Liver (tissue), 9 donors: ENCODE data around the gene MCU. TPM values are rescaled to one million over a fixed set of nuclear protein-coding genes. Genes with fewer than 3 reads are reported as not detected.
A peak's percentile ranks its signal among the peaks of the same experiment; 100 is the strongest.

Source experiments
- DNase-seq: peaks from one replicate; pipeline ENCODE4 v3.0.0-alpha.2; 2017; ENCODE audit warnings: low spot score
- H3K27ac ChIP-seq, 2 donors: one replicate each; pipeline ENCODE4 v1.7.0; 2013; ENCODE audit warnings: inconsistent platforms in 2 of 2, low read length in 2 of 2, control low read depth in 1 of 2, low read depth in 1 of 2, mild to moderate bottlenecking in 1 of 2
- H3K27me3 ChIP-seq, 4 donors: one replicate each; pipeline versions ENCODE4 v1.6.1 to v1.7.0; 2013; ENCODE audit warnings: low read length in 3 of 4, inconsistent platforms in 1 of 4, mild to moderate bottlenecking in 1 of 4, moderate library complexity in 1 of 4; ENCODE audit not compliant: control insufficient read depth in 4 of 4, insufficient read depth in 4 of 4
- H3K36me3 ChIP-seq, 4 donors: one replicate each; pipeline versions ENCODE4 v1.6.1 to v1.7.0; 2013; ENCODE audit warnings: low read length in 3 of 4, mild to moderate bottlenecking in 3 of 4, low read depth in 1 of 4, moderate library complexity in 1 of 4; ENCODE audit not compliant: control insufficient read depth in 4 of 4, insufficient read depth in 3 of 4
- H3K4me1 ChIP-seq, 4 donors: one replicate each; pipeline versions ENCODE4 v1.6.1 to v1.7.0; 2013; ENCODE audit warnings: low read length in 3 of 4, mild to moderate bottlenecking in 3 of 4, moderate library complexity in 1 of 4; ENCODE audit not compliant: control insufficient read depth in 4 of 4, insufficient read depth in 4 of 4
- H3K4me3 ChIP-seq, 3 donors: one replicate each; pipeline versions ENCODE4 v1.6.1 to v1.7.0; 2013; ENCODE audit warnings: low read length in 3 of 3, control low read depth in 1 of 3, low read depth in 1 of 3, mild to moderate bottlenecking in 1 of 3
- H3K9ac ChIP-seq, 2 donors: one replicate each; pipeline ENCODE4 v1.7.0; 2013; ENCODE audit warnings: low read length in 2 of 2, mild to moderate bottlenecking in 2 of 2, moderate library complexity in 2 of 2, control low read depth in 1 of 2, low read depth in 1 of 2
- H3K9me3 ChIP-seq, 4 donors: one replicate each; pipeline versions ENCODE4 v1.6.1 to v1.7.0; 2013; ENCODE audit warnings: low read length in 3 of 4; ENCODE audit not compliant: control insufficient read depth in 4 of 4
- EGR1 ChIP-seq, 2 donors: IDR thresholded peaks; 2 replicates each; pipeline ENCODE4 v1.6.1; 2016 to 2018; ENCODE audit warnings: antibody characterized with exemption in 2 of 2, low read depth in 2 of 2
- FOXA1 ChIP-seq: IDR thresholded peaks from 2 replicates; pipeline ENCODE4 v1.6.1; 2016; ENCODE audit warnings: antibody characterized with exemption
- FOXA2 ChIP-seq: IDR thresholded peaks from 2 replicates; pipeline ENCODE4 v1.6.1; 2016; ENCODE audit warnings: antibody characterized with exemption
- GABPA ChIP-seq, 2 donors: IDR thresholded peaks in 1 of 2; conservative IDR thresholded peaks in 1 of 2; 2 replicates each; pipeline ENCODE4 v1.6.1; 2016; ENCODE audit warnings: antibody characterized with exemption in 2 of 2, mild to moderate bottlenecking in 1 of 2, moderate library complexity in 1 of 2
- HNF4A ChIP-seq, 2 donors: conservative IDR thresholded peaks; 2 replicates each; pipeline ENCODE4 v1.6.1; 2016; ENCODE audit warnings: antibody characterized with exemption in 2 of 2, mild to moderate bottlenecking in 2 of 2
- HNF4G ChIP-seq: IDR thresholded peaks from 2 replicates; pipeline ENCODE4 v1.6.1; 2016; ENCODE audit warnings: antibody characterized with exemption
- JUND ChIP-seq, 2 donors: IDR thresholded peaks; 2 replicates each; pipeline ENCODE4 v1.6.1; 2016; ENCODE audit warnings: antibody characterized with exemption in 2 of 2
- NR2F2 ChIP-seq: IDR thresholded peaks from 2 replicates; pipeline ENCODE4 v1.6.1; 2016; ENCODE audit warnings: antibody characterized with exemption
- RAD21 ChIP-seq, 2 donors: IDR thresholded peaks; 2 replicates each; pipeline ENCODE4 v1.6.1; 2016; ENCODE audit warnings: antibody characterized with exemption in 2 of 2, mild to moderate bottlenecking in 2 of 2
- REST ChIP-seq: IDR thresholded peaks from 2 replicates; pipeline ENCODE4 v1.6.1; 2016; ENCODE audit warnings: antibody characterized with exemption, mild to moderate bottlenecking
- RXRA ChIP-seq, 2 donors: IDR thresholded peaks; 2 replicates each; pipeline ENCODE4 v1.6.1; 2017 to 2018; ENCODE audit warnings: antibody characterized with exemption in 2 of 2, mild to moderate bottlenecking in 1 of 2
- SP1 ChIP-seq: IDR thresholded peaks from 2 replicates; pipeline ENCODE4 v1.6.1; 2018; ENCODE audit warnings: antibody characterized with exemption, mild to moderate bottlenecking
- TAF1 ChIP-seq: conservative IDR thresholded peaks from 2 replicates; pipeline ENCODE4 v1.6.1; 2016; ENCODE audit warnings: antibody characterized with exemption, mild to moderate bottlenecking
- YY1 ChIP-seq: IDR thresholded peaks from 2 replicates; pipeline ENCODE4 v1.6.1; 2016; ENCODE audit warnings: antibody characterized with exemption, mild to moderate bottlenecking
- ZBTB33 ChIP-seq: IDR thresholded peaks from 2 replicates; pipeline ENCODE4 v1.6.1; 2016; ENCODE audit warnings: antibody characterized with exemption
- WGBS: extraction: QIAGEN DNeasy Blood & Tissue Kit; methylation state at CpG from one replicate; pipeline ENCODE4 v1.1.7; 2013; 5-methylcytosine and 5-hydroxymethylcytosine counted together
- polyA plus RNA-seq, 2 donors: library from polyadenylated mRNA; stranded (reverse) in 1 of 2; unstranded in 1 of 2; fragments of 200-250 nt in 1 of 2; fragments of >200 nt in 1 of 2; fragmentation: Nextera tagmentation in 1 of 2; extraction: Ambion mirVana in 1 of 2; gene quantifications; one replicate each; pipeline versions ENCODE4 v1.2.1 to v1.2.3, GENCODE V29; 2013 to 2015
- total RNA-seq, 2 donors: library from RNA; depleted of rRNA; stranded (reverse); fragments of >200 nt; gene quantifications; one replicate each; pipeline ENCODE4 v1.2.3, GENCODE V29; 2014
- TF ChIP-seq, protein P1 (sequence below): IDR thresholded peaks from 2 replicates; pipeline ENCODE4 v1.6.1; 2016; ENCODE audit warnings: antibody characterized with exemption
- TF ChIP-seq, protein P2 (sequence below): IDR thresholded peaks from 2 replicates; pipeline ENCODE4 v1.6.1; 2016; ENCODE audit warnings: antibody characterized with exemption
- donor health status: healthy.
- donor health status: healthy.
- donor health status: healthy.
- donor health status: healthy.
- donor health status: healthy.

The MCU gene
- total and polyA plus RNA-seq, 4 donors: 6.4 to 13.0 (median 8.8) TPM

- DNase-seq: no peak
- peaks cover 0 to under 1% (median 0%) of the 10 kb centered on the region in 4 donors for H3K9me3 ChIP-seq
- no peak overlapping the region for H3K9ac ChIP-seq
- no peak overlapping the region for H3K27ac ChIP-seq
- H3K27me3 ChIP-seq: no peaks in the 10 kb centered on the region
- H3K4me1 ChIP-seq: peaks cover 1 to 16% (median 9%) of the 10 kb centered on the region in 4 donors
- WGBS: 26% methylated on average over 5 of the region's 5 CpGs
- peak; percentile 86 for TF ChIP-seq NR2F2
- no peak for TF ChIP-seq YY1
- TF ChIP-seq EGR1 (IDR thresholded peaks at IDR 0.05; ENCODE audit: low read depth in 2 of 2): no peak
- TF ChIP-seq RAD21 (IDR thresholded peaks at IDR 0.05): peak in 1 of 2 donors; percentile 34
- TF ChIP-seq HNF4A (conservative IDR thresholded peaks at IDR 0.05): peak; percentile 36 to 39
- TF ChIP-seq GABPA (IDR thresholded peaks at IDR 0.05 in 1 of 2, conservative IDR thresholded peaks at IDR 0.05 in 1 of 2): no peak
- TF ChIP-seq FOXA2: no peak
- peak; percentile 8 for TF ChIP-seq SP1
- TF ChIP-seq, protein P1, sequence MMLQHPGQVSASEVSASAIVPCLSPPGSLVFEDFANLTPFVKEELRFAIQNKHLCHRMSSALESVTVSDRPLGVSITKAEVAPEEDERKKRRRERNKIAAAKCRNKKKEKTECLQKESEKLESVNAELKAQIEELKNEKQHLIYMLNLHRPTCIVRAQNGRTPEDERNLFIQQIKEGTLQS: no peak
- no peak for TF ChIP-seq JUND (IDR thresholded peaks at IDR 0.05)
- no peak for TF ChIP-seq HNF4G
- TF ChIP-seq, protein P2, sequence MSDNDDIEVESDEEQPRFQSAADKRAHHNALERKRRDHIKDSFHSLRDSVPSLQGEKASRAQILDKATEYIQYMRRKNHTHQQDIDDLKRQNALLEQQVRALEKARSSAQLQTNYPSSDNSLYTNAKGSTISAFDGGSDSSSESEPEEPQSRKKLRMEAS: no peak
- TF ChIP-seq RXRA (IDR thresholded peaks at IDR 0.05): peak; percentile 85 to 91
- TF ChIP-seq TAF1: no peak
- peaks cover 0 to 12% (median 8%) of the 10 kb centered on the region in 4 donors for H3K36me3 ChIP-seq
- no peak overlapping the region for H3K4me3 ChIP-seq
Measured at GRCh38 chr10:72927485-72927884, 235.5 kb downstream of the MCU start.

GRCh38 chr10:72928798-72929197, 236.9 kb downstream of the MCU start:
- H3K9me3 ChIP-seq: no peaks in the 10 kb centered on the region
- WGBS: 87% methylated on average over 5 of the region's 5 CpGs
- TF ChIP-seq RXRA (IDR thresholded peaks at IDR 0.05) (no peak), REST (no peak), YY1 (no peak), JUND (IDR thresholded peaks at IDR 0.05) (no peak), TAF1 (no peak), RAD21 (IDR thresholded peaks at IDR 0.05) (no peak), EGR1 (IDR thresholded peaks at IDR 0.05; ENCODE audit: low read depth in 2 of 2) (no peak), FOXA2 (no peak), HNF4A (conservative IDR thresholded peaks at IDR 0.05) (no peak), HNF4G (no peak), ZBTB33 (no peak), FOXA1 (no peak), SP1 (no peak)
- TF ChIP-seq, protein P2: no peak

More at GRCh38 chr10:72928798-72929197, 236.9 kb downstream of the MCU start:
- no peak overlapping the region for H3K4me3 ChIP-seq
- H3K36me3 ChIP-seq: peaks cover 3 to 14% (median 12%) of the 10 kb centered on the region in 4 donors
- H3K4me1 ChIP-seq: peaks cover 1 to 16% (median 9%) of the 10 kb centered on the region in 4 donors
- no peaks in the 10 kb centered on the region for H3K27me3 ChIP-seq
- H3K9ac ChIP-seq: no peak overlapping the region
- DNase-seq: no peak
- H3K27ac ChIP-seq: no peak overlapping the region
